ENCODE measurements around the gene SAMM50.
A peak's percentile ranks its signal among the peaks of the same experiment; 100 is the strongest.

Gene SAMM50

DNA sequence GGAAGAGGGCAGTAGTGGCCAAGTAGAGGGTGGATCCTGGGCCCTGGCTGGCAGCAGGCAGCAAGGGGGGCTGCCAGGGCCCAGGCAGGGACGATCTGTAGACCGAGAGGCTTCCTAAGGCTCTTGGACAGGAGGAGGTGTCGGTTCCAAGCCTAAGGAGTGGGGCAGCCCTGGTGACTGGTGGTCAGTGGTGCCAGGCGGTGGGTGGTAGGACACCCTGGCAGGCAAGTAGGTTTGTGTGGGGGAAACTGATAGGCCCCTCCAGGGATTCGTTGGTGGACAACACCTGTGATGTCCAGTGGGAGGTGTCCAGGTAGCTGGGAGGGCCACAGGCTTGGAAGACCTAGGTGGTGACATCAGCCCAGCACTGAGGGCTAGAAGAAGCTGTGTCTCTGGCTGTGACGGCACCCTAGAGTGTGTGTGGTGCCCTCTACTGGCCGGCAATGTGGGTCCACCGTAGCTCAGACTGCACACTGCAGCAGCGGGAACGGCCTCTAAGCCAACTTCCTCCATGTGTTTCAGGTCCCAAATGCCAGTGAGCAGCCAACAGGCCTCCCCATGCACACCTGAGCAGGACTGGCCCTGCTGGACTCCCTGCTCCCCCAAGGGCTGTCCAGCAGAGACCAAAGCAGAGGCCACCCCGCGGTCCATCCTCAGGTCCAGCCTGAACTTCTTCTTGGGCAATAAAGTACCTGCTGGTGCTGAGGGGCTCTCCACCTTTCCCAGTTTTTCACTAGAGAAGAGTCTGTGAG is 9.4 kb upstream of the SAMM50 start:
- peak; percentile 88 for DNase-seq (ENCODE audit: low spot score)

DNA sequence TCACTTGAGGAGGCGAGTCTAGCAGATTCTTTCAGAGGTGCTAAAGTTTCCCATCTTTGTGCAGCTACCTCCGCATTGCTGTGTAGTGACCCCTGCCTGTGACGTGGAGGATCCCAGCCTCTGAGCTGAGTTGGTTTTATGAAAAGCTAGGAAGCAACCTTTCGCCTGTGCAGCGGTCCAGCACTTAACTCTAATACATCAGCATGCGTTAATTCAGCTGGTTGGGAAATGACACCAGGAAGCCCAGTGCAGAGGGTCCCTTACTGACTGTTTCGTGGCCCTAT is 8.9 kb upstream of the SAMM50 start:
- no peak for DNase-seq (ENCODE audit: low spot score)

DNA sequence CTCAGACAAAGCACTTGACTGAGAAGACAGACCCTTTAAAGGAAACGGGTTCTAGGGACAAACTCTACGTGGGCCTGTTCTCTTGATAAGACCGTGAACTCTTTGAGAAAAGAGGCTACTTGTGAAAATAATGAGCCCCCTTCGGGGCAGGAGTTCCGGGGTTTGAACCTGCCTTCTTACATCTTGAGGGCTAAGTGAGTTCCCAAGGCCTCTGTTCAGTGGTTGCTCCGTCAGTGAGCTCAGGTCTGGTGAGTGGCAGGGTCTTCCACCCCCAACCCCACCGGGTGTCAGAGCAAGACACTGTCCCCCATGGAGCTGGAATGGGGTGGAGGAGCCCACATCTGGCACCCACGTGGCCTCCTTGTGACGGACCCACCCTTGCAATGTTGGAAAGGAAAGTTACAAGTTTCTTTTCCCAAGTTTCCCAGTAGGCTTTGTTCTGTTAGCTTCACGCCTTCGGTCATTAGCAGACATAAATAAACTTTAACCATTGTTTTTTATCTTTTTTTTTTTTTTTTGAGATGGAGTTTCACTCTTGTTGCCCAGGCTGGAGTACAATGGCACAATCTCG is 6.3 kb upstream of the SAMM50 start:
- DNase-seq (ENCODE audit: low spot score) = peak; percentile 29

DNA sequence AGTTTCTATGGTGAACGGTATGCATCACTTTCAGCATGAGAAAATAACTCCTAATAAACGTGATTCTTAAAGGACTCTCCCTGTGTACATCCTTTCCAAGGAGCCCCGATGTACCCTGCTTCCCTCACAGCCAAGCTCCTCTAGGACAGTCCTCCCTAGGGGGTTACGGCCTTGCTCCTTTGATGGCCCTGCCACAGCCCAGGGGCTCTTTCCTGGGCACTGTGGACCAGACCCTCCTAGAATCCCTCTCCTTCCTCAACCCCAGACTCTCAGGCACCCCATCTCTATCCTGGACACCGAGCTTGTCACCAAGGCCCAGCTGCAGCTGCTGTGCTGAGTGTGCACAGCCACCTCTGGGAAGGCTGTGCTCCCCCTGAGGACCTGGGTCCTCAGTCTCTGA is 3.9 kb upstream of the SAMM50 start:
- no peak for DNase-seq (ENCODE audit: low spot score)

DNA sequence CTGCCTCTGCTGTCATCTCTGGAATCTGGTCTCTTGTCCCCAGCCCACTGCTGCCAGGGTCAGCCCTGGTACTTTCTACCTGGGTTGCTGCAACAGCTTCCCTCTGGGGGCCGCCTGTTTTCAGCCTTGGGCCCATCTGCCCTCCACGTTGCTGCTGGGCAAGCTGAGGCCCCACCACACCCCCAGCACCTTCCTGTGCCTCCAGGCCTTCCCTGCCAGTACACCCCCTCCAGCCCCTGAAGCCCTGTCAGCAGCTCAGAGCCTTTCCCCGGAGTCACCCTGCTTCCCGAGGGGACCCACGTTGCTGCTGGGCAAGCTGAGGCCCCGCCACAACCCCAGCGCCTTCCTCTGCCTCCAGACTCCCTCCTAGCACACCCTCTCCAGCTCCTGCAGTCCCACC is 3.3 kb upstream of the SAMM50 start:
- no peak for DNase-seq (ENCODE audit: low spot score)

DNA sequence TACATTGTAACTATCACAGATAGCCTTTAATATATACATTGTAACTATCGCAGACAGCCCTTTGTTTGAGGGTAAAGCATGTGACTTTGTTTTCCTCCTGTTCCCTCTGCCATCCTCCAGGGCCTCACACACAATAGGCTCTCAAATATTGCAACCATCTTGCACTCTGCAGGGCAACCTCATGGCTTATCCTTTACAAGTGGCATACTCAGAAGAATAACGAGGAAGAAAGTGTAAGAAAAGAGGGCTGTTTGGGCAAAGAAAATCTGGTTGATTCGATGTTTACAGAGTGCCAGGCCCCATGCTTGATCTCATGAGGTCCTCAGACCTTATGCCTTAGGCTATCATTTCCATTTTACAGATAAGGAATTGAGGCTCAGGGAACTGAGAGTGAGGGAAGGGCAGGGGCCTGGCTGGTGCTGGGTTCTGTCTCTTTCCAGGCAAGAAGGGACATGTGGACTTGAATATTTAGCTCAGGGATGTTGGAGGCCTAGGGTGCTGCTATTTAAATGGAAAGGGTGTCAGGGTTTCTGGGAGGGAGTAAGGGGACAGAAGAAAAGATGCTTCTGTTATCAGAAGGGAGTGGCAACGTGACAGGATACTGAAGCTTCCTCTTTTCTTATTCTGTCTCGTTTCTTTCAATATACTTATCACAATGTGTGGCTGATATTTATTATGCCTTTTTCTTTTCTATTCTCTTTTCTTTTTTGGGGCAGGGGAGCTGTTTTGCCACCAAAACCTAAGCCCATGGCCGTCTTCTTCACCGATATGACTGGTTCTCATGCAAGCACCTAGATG is 1.1 kb upstream of the SAMM50 start:
- no peak for DNase-seq (ENCODE audit: low spot score)

DNA sequence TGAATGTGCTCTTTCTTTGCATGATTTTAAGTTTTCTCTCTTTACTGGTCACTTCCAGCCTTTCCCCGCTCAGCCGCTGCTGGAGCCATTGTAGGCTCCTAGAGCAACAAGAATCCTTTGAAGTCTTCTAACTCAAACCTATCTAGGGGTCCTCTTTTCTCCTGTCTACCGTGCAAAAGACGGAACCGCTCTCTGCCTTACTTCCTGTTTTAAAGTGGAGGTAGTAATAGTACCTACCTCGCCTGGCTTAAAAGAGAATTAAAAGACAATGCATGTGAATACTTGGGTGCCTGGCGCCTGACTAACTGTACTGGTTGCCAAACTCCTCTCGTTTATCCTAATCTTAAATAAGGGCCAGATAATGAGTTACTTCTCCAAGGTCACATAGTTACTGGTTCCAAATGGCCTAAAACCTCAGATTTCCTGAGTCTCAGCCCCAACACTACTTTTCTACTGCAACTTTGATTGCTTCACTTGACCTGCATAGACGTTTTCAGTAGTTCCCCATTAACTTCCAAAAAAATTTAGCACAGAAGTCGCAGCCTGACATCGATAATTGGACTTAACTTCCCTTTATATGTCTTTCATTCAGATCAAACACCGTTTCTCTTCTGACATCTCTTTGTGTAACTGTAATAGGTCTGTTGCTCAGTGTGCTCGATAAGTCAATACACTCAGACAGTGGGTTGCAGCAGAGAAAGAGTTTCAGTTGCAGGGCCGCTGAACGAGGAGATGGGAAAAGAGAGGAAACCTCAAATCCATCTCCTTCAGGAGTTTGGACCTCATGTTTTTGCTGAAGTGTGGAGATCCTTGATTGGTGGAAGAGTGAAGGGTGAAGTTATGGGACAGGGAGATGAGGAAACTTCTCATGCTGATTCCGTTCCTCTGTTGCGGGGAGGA is 891 bp downstream of the SAMM50 start:
- no peak for DNase-seq (ENCODE audit: low spot score)

DNA sequence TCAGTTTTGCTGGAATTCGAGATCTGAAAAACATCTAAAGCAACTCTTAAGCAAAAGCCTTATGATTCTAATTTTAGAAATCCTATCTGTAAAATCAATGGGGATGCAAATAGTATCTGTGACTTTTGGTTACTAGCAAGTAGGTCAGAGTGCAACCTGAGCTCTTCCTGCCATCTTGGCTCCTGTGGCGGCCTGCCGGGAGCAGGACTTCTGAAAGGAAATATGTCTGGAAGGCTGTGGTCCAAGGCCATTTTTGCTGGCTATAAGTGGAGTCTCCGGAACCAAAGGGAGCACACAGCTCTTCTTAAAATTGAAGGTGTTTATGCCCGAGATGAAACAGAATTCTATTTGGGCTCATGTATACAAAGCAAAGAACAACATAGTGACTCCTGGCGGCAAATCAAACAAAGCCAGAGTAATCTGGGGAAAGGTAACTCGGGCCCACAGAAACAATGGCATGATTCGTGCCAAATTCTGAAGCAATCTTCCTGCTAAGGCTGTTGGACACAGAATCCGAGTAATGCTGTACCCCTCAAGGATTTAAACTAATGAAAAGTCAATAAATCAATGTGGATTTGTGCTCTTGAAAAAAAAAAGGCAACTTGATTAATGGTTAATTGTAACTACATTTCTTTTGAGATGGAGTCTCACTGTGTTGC is 1.7 kb downstream of the SAMM50 start:
- no peak for DNase-seq (ENCODE audit: low spot score)

DNA sequence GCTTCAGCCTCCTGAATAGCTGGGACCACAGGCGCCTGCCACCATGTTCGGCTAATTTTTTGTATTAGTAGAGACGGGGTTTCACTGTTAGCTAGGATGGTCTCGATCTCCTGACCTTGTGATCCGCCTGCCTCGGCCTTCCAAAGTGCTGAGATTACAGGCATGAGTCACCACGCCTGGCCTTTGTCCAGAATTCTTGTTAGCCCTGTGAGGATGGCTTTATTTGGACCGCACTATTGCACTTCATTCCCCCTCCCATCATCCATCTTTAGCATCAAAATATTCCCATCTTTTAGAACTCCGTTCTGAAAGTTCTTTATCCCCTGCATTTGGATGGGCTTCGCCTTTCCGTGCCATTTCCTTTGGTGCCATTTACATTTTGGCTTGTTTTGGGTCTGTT is 2.6 kb downstream of the SAMM50 start:
- no peak for DNase-seq (ENCODE audit: low spot score)

DNA sequence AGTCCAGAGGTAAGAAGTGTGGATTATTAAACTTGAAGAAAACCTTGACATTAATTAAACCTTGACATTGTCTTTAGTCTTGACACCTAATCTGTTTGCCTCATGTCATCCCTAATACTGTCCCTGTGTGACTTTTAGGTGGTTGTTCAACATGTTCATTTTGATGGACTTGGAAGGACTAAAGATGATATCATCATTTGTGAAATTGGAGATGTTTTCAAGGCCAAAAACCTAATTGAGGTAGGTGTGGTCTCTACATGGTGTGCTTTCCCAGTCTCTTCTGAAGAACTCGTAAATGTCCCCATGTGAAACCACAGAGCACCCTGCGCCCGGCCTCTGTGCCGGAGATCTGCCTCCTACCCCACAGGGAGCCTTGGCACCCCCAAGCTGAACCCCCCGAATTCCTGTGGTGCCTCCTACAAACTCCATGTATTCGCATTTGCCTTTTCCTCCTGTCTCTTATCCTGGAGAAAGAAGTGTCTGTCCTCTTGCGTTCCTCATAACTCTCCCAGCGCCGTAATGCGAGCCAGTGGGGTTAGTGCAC is 9.1 kb downstream of the SAMM50 start:
- no peak for DNase-seq (ENCODE audit: low spot score)

DNA sequence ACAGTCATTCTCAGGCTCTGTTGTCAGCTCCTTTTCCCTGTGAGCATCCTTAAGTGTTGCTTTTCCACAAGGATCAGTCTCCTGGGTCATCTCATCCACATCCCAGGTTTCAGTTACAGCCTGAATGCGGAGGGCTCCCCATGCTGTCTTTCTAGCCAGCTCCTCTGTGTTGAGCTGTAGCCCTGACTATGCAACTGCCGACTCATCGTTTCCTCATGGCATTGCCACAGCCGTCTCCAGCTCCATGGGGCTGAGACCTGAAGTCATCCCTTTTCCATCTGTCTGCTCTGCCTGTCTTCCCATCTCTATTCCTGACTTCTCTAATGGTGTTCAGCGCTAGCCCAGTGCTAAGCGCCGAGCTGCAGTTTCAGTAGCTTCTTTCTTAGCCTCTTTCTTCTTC is 11.8 kb downstream of the SAMM50 start:
- no peak for DNase-seq (ENCODE audit: low spot score)

DNA sequence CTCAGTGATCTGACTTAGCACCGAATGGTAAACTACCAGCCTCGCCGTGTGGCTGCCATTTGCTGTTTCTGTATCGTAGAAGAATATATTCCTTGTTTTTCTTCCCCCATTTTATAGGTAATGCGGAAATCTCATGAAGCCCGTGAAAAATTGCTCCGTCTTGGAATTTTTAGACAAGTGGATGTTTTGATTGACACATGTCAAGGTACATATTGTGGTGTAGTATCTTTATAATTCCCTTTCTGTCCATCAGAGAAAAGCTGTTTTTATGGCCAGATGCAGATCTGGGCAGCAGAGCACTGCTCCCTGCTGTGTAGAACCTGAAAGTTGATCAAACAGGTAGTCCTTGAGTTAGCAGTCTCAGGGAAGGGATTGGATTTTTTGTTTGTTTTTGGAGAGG is 13.4 kb downstream of the SAMM50 start:
- DNase-seq (ENCODE audit: low spot score) = no peak

DNA sequence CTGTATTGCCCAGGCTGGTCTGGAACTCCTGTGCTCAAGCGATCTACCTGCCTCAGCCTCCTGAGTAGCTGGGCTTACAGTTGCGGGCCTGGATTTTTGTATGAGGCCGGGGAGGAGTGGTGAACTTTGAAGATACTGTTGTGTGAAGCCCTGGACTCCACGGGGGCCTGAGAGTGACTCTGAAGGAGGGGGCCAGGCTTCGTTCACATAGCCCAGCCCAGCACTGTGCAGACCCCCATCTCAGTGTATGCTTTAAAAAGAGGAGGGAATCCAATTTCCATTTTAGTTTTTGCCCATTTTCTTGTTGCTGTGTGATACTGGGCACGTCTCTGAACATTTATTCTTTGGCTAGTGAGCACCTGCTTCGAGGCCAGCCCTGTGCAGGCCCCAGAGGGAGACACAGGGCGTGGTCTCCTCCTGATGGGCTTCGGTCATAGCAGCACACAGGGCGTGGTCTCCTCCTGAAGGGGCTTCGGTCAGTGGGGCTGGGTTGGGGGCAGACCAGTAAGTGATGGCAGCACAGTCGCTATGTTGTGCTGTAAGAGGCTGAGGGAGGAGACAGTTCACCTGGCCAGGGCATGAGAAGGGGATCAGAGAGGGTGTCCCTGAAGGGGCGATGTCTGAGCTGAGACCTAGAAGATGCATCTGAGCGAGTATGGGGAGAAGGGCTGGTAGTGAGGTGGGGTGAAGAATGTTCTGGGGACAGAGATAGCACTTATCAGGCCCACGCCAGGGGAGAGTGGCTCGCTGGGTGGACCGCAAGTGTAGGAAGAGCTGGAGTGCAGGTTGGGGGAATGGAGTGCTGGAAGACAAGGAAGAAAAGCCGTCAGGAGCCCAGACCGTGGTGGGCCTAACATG is 14.0 kb downstream of the SAMM50 start:
- DNase-seq (ENCODE audit: low spot score) = no peak

DNA sequence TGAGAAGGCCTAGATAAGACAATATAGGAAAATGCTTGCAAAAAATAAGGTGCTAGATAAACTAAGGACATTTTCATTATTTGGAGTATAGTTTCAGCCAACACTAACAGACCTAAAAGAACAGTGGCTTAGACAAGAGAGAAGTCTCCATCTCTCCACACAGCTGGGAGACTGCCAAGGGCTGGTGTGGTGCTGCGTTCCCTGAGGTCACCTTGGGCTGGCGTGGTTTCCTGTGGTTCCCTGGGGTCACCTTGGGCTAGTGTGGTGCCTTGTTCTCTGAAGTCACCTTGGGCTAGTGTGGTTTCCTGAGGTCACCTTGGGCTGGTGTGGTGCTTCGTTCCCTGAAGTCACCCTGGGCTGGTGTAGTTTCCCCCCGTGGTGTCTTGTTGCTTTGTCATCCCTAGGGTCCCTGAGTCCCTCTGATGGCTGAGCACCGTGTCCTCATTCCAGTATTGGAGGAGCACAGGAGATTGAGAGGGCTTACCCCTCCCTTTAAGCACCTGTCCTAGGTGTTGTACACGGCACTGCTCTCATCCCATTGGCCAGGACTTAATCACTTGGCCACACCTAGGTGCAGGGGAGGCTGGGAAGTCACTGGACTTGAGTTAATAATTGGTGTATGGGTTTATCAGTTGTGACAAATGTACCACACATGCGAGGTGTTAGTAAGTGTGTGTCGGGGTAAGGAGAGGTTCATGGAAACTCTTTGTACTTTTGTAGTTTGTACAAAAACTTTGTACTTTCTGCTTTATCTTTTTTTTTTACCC is 14.9 kb downstream of the SAMM50 start:
- DNase-seq (ENCODE audit: low spot score) = no peak

DNA sequence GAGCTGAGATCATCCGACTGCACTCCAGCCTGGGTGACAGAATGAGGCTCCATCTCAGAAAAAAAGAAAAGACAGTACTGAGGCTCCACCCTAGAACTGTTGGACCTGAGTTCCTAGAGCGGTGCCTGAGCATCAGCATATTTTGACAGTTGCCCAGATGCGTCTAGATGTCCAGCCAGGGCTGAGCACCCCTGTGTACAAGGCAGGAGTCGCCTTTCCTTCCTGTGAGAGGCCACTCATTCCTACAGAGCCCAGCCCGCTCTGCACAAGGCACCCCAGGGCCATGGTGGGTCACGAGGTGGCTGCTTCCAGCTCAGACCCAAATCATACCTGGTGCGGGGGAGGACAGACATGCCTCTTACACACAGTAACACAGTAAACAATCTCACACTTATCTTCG is 15.9 kb downstream of the SAMM50 start:
- no peak for DNase-seq (ENCODE audit: low spot score)

DNA sequence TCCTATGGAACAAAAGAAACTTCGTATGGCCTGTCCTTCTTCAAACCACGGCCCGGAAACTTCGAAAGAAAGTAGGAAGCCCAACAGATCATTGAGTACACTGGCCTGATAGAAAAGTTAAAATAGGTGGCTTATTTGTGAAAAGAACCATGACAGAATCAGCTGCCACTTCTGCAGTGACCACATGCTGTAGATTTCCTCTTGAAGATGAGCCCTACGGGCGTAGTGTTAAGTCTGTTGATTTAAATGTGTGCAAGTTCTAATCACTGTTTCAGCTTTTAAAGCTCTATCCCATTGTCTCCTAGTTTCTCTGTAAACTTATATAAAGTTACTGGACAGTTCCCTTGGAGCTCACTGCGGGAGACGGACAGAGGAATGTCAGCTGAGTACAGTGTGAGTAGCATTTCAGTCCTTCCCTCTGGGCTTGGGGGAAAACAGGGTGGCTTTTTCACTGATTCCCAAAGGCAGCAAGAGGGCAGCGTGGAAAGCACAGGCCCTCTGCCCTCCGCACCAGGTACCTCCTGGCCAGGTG is 17.8 kb downstream of the SAMM50 start:
- DNase-seq (ENCODE audit: low spot score) = no peak

DNA sequence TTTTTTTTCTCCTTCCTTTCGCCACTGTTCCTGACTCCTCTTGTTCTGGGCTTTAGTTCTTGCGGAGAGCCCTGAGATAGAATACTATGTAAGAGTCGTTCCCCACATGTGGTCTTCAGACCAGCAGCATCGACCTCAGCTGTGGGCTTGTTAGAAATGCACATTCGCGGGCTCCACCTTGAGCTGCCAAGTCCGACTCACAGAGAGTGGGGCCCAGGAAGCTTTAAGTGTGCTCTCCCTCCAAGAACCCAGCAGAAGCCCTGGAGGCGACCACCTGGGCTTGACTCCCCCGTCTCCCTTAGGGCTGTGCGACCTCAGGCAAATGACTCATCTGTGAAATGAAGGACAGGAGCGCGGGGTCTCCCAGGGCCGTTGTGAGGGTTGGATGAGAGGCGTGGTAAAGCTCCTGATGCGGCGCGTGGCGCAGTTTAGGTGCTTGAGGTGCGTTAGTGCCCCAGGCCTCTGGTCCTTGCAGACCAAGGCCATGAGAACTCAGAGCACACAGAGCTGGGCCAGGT is 18.8 kb downstream of the SAMM50 start:
- DNase-seq (ENCODE audit: low spot score) = no peak

DNA sequence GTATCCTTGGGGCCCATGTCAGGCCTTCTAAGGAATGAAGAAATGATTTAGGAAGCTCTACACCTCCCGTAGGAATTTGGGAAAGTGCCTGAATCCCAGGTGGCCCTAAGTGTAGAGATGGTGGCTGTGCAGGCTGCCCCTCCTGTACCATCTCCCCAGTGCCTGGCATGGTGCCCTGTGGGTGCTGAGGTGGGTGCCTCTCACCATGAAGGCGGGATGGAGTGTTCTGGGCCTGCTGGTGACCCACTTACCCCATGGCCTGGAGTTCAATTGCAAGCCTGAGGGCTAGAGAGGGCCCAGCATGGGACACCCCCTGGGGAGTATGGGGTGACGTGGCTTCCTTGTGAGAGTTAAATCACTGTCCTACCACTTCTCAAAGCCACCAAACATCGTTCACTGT is 19.8 kb downstream of the SAMM50 start:
- no peak for DNase-seq (ENCODE audit: low spot score)
